SK-N-SH (cell line): Measurements from ENCODE around the gene GALK2. TPM values are rescaled to one million over a fixed set of nuclear protein-coding genes. Genes with fewer than 3 reads are reported as not detected.
A peak's percentile ranks its signal among the peaks of the same experiment; 100 is the strongest.

Source experiments
- CTCF ChIA-PET: fragments of 300-600, 350-600 bp; formaldehyde crosslinking; extraction: SDS; loops from one replicate; lab custom pipeline; 2021; lab: Yijun Ruan, JAX
- POLR2A ChIA-PET: fragments of 350-600 bp; sonication (Branson Sonifier 250); formaldehyde crosslinking; extraction: SDS; loops from one replicate; lab custom pipeline; 2020; ENCODE audit warnings: antibody characterized with exemption, inconsistent platforms; lab: Yijun Ruan, JAX
- DNase-seq: peaks from one replicate; pipeline ENCODE4 v3.0.0; 2012
- H2AFZ ChIP-seq: fragments of 200-600 bp; sonication (generic); 2 replicates; pipeline ENCODE4 v1.8.1; 2016; ENCODE audit warnings: antibody characterized with exemption, mild to moderate bottlenecking, low read depth
- H3F3A ChIP-seq: fragments of 200-600 bp; sonication (generic); replicated peaks from 2 replicates; pipeline ENCODE3; 2016; ENCODE audit warnings: antibody characterized with exemption, mild to moderate bottlenecking; ENCODE audit not compliant: insufficient read depth
- H3K27ac ChIP-seq, 2 experiments: fragments of 200-500 bp in 1 of 2; fragments of 200-600 bp in 1 of 2; sonication (Bioruptor generic) in 1 of 2; sonication (generic), shearing (Covaris generic) in 1 of 2; 2 replicates each; pipeline versions ENCODE4 v1.5.1 to v1.6.1; 2014 to 2016; ENCODE audit warnings: low read depth in 2 of 2, inconsistent platforms in 1 of 2, low read length in 1 of 2, mild to moderate bottlenecking in 1 of 2, mixed read lengths in 1 of 2
- H3K27me3 ChIP-seq: fragments of 200-600 bp; sonication (generic), shearing (Covaris generic); 2 replicates; pipeline ENCODE4 v1.6.1; 2016; ENCODE audit warnings: mixed run types; ENCODE audit not compliant: insufficient read depth
- H3K36me3 ChIP-seq, 2 experiments: fragments of 200-500 bp in 1 of 2; fragments of 200-600 bp in 1 of 2; sonication (Bioruptor generic) in 1 of 2; sonication (generic) in 1 of 2; replicated peaks in 1 of 2; 2 replicates each; pipeline versions ENCODE3 to v1.5.1; 2014 to 2016; ENCODE audit warnings: low read length in 1 of 2, mild to moderate bottlenecking in 1 of 2; ENCODE audit not compliant: insufficient read depth in 2 of 2, control insufficient read depth in 1 of 2
- H3K4me1 ChIP-seq, 2 experiments: fragments of 200-500 bp in 1 of 2; fragments of 200-600 bp in 1 of 2; sonication (Bioruptor generic) in 1 of 2; sonication (generic), shearing (Covaris generic) in 1 of 2; 2 replicates each; pipeline versions ENCODE4 v1.5.1 to v1.6.1; 2014 to 2016; ENCODE audit warnings: low read depth in 1 of 2, low read length in 1 of 2, mixed run types in 1 of 2; ENCODE audit not compliant: insufficient read depth in 2 of 2, control insufficient read depth in 1 of 2
- H3K4me2 ChIP-seq: fragments of 200-600 bp; sonication (generic), shearing (Covaris generic); 2 replicates; pipeline ENCODE4 v1.6.1; 2017; ENCODE audit warnings: mixed run types
- H3K4me3 ChIP-seq, 2 experiments: fragments of 200-500 bp in 1 of 2; fragments of 200-600 bp in 1 of 2; sonication (Bioruptor generic) in 1 of 2; sonication (generic), shearing (Covaris generic) in 1 of 2; 2 replicates each; pipeline versions ENCODE4 v1.5.1 to v1.8.1; 2014 to 2016; ENCODE audit warnings: low read depth in 2 of 2, inconsistent platforms in 1 of 2, low read length in 1 of 2, mild to moderate bottlenecking in 1 of 2, mixed read lengths in 1 of 2, moderate library complexity in 1 of 2
- H3K79me2 ChIP-seq: fragments of 200-600 bp; sonication (generic); 2 replicates; pipeline ENCODE4 v1.8.1; 2017; ENCODE audit warnings: mild to moderate bottlenecking; ENCODE audit not compliant: insufficient read depth
- H3K9ac ChIP-seq: fragments of 200-600 bp; sonication (generic); 2 replicates; pipeline ENCODE4 v1.6.1; 2017; ENCODE audit warnings: mixed run types
- H3K9me2 ChIP-seq: fragments of 200-600 bp; sonication (generic); 2 replicates; pipeline ENCODE4 v1.6.1; 2017; ENCODE audit warnings: mixed run types
- H3K9me3 ChIP-seq: fragments of 200-600 bp; sonication (generic); 2 replicates; pipeline ENCODE4 v1.6.1; 2017; ENCODE audit warnings: mixed run types, mild to moderate bottlenecking, moderate library complexity
- H4K20me1 ChIP-seq: fragments of 200-600 bp; sonication (generic); 2 replicates; pipeline ENCODE4 v1.6.1; 2017; ENCODE audit warnings: mild to moderate bottlenecking, mixed run types; ENCODE audit not compliant: insufficient read depth
- EP300 ChIP-seq, 2 experiments: IDR thresholded peaks; 2 replicates each; pipeline versions ENCODE4 v1.4.0 to v1.6.1; 2012; ENCODE audit warnings: borderline replicate concordance in 1 of 2, low read depth in 1 of 2, low read length in 1 of 2
- EZH2phosphoT487 ChIP-seq: fragments of 200-600 bp; sonication (generic); IDR thresholded peaks from 2 replicates; pipeline ENCODE4 v1.6.1; 2017; ENCODE audit warnings: low read depth, mixed run types, mild to moderate bottlenecking, antibody characterized with exemption, moderate library complexity, borderline replicate concordance
- FOSL2 ChIP-seq: IDR thresholded peaks from 2 replicates; pipeline ENCODE4 v1.4.0; 2012; ENCODE audit warnings: low read depth, mild to moderate bottlenecking, moderate library complexity, borderline replicate concordance
- FOXJ3 ChIP-seq: sonication (generic); formaldehyde crosslinking; IDR thresholded peaks from 2 replicates; pipeline ENCODE4 v1.5.1; 2020; ENCODE audit warnings: mild to moderate bottlenecking, missing genetic modification reagents
- JUND ChIP-seq: IDR thresholded peaks from 2 replicates; pipeline ENCODE4 v1.4.0; 2012
- NFIC ChIP-seq: IDR thresholded peaks from 2 replicates; pipeline ENCODE4 v1.4.0; 2012; ENCODE audit warnings: borderline replicate concordance
- NRF1 ChIP-seq: IDR thresholded peaks from 2 replicates; pipeline ENCODE4 v1.6.1; 2012; ENCODE audit warnings: low read depth, mild to moderate bottlenecking, low read length
- POLR2AphosphoS5 ChIP-seq: IDR thresholded peaks from 2 replicates; pipeline ENCODE4 v1.6.1; 2012; ENCODE audit warnings: low read depth, low read length
- RCOR1 ChIP-seq: fragments of 150-350 bp; IDR thresholded peaks from 2 replicates; pipeline ENCODE4 v1.6.1; 2017; ENCODE audit warnings: antibody characterized with exemption, low read length
- RFX5 ChIP-seq: IDR thresholded peaks from 2 replicates; pipeline ENCODE4 v1.6.1; 2012; ENCODE audit warnings: mild to moderate bottlenecking, improper control_type of control experiment, low read length
- SIN3A ChIP-seq: IDR thresholded peaks from 2 replicates; pipeline ENCODE4 v1.6.1; 2012; ENCODE audit warnings: low read depth, mild to moderate bottlenecking, low read length, moderate library complexity, borderline replicate concordance
- SMC3 ChIP-seq: IDR thresholded peaks from 2 replicates; pipeline ENCODE4 v1.6.1; 2012; ENCODE audit warnings: low read depth, low read length, improper control_type of control experiment
- TCF12 ChIP-seq: IDR thresholded peaks from 2 replicates; pipeline ENCODE4 v1.4.0; 2012
- TEAD4 ChIP-seq: IDR thresholded peaks from 2 replicates; pipeline ENCODE4 v1.4.0; 2012; ENCODE audit warnings: mild to moderate bottlenecking, borderline replicate concordance; ENCODE audit not compliant: insufficient read depth
- YY1 ChIP-seq: IDR thresholded peaks from 2 replicates; pipeline ENCODE4 v1.4.0; 2012; ENCODE audit warnings: low read depth, mild to moderate bottlenecking
- WGBS: methylation state at CpG from one replicate; pipeline ENCODE4 v1.1.6; 2017; ENCODE audit warnings: low lambda C conversion rate; 5-methylcytosine and 5-hydroxymethylcytosine counted together
- polyA plus RNA-seq, 3 experiments: library from polyadenylated mRNA; depleted of rRNA; stranded (reverse); fragments of >200 nt; gene quantifications; 2 replicates each; pipeline ENCODE4 v1.2.3, GENCODE V29; 2012
- TF ChIP-seq, protein P1 (sequence below): IDR thresholded peaks from 2 replicates; pipeline ENCODE4; 2012
- TF ChIP-seq, protein P2 (sequence below): IDR thresholded peaks from 2 replicates; pipeline ENCODE4 v1.6.1; 2012; ENCODE audit warnings: mild to moderate bottlenecking, low read depth, low read length, moderate library complexity
- TF ChIP-seq, protein P3 (sequence below): IDR thresholded peaks from 2 replicates; pipeline ENCODE4 v1.4.0; 2012; ENCODE audit warnings: low read depth
- TF ChIP-seq, protein P4 (sequence below): fragments of 150-350 bp; IDR thresholded peaks from 2 replicates; pipeline ENCODE4 v1.6.1; 2016; ENCODE audit warnings: mild to moderate bottlenecking, low read depth, low read length
- TF ChIP-seq, protein P5 (sequence below): IDR thresholded peaks from 2 replicates; pipeline ENCODE4 v1.4.0; 2012; ENCODE audit warnings: low read depth, borderline replicate concordance

The GALK2 gene
- polyA plus RNA-seq, 1 of the 3 experiments (the other 2 are of a cell fraction), result 19.0 TPM

DNA sequence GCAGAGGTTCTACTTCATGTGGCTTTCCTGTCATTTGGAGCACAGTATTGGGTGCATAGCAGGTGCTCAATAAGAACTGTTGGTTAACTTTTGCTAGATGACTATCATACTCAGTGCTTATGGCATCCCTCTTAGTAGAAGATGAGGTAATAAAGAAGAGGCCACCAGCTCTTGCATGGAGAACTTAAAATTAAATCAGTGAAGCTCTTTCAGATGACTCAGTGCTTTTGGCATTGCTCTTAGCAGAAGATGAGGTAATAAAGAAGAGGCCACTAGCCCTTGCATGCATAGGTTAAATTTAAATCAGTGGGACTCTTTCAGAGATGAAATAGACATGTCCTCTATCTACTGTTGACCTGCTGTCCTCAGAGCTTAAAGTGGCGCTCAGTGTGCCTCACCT lies 143.6 kb downstream of the GALK2 start:
- no peaks in the 10 kb centered on the region for H3F3A ChIP-seq
- POLR2A ChIA-PET, result no interaction called here
- WGBS, result 100% methylated on average over 1 of the region's 1 CpG
- no peaks in the 10 kb centered on the region for H4K20me1 ChIP-seq
- H3K4me1 ChIP-seq, result peaks cover 4 to 11% of the 10 kb centered on the region in 2 experiments
- no peaks in the 10 kb centered on the region for H3K79me2 ChIP-seq
- H3K9me2 ChIP-seq, result no peaks in the 10 kb centered on the region
- no peak overlapping the region for H3K4me3 ChIP-seq
- CTCF ChIA-PET, result no interaction called here
- H3K36me3 ChIP-seq, result peaks cover 0 to 4% of the 10 kb centered on the region in 2 experiments
- no peak overlapping the region; a peak in 1 of 4 replicates for H3K27ac ChIP-seq
- H3K27me3 ChIP-seq, result no peaks in the 10 kb centered on the region
- no peak overlapping the region for H2AFZ ChIP-seq
- H3K9ac ChIP-seq, result no peak overlapping the region
- TF ChIP-seq YY1 (no peak), POLR2AphosphoS5 (no peak), EP300 (IDR thresholded peaks at IDR 0.05; ENCODE audit: borderline replicate concordance in 1 of 2, low read depth in 1 of 2, low read length in 1 of 2) (0 out of 4 replicates have a peak, but pooled peaks of 1 of the 2 experiments have one; percentile 22), FOSL2 (peak; percentile 55), JUND (peak; percentile 54), NFIC (peak; percentile 52; the same call in 1 of the 2 replicates), TCF12 (peak; percentile 63)
- TF ChIP-seq, protein P1, sequence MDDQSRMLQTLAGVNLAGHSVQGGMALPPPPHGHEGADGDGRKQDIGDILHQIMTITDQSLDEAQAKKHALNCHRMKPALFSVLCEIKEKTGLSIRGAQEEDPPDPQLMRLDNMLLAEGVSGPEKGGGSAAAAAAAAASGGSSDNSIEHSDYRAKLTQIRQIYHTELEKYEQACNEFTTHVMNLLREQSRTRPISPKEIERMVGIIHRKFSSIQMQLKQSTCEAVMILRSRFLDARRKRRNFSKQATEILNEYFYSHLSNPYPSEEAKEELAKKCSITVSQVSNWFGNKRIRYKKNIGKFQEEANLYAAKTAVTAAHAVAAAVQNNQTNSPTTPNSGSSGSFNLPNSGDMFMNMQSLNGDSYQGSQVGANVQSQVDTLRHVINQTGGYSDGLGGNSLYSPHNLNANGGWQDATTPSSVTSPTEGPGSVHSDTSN, result peak; percentile 21; the same call in 1 of the 2 replicates
- DNase-seq, result no peak
- H3K9me3 ChIP-seq, result no peaks in the 10 kb centered on the region
- H3K4me2 ChIP-seq, result no peak overlapping the region

DNA sequence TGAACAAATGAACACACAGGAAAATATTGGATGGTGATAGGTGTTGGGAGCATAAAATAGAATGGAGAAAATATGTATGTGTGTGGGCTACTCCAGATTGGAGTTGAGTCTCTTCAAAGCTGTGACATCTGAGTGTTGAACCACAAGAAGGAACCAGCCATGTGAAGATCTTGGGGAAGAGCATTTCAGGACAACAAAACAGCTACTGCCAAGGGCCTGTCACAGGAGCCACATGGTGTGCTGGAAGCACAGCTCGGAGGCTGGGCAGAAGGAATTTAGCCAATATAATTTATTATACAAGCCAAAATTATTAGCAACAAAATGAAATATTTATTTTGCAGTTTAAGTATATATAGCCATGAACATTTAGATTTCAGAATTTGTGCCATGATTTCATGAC lies 144.7 kb downstream of the GALK2 start:
- Histone ChIP-seq H3K4me3 (no peak overlapping the region), H2AFZ (no peak overlapping the region), H3K4me2 (no peak overlapping the region), H3K27me3 (no peaks in the 10 kb centered on the region), H3K36me3 (peaks cover 0 to 3% of the 10 kb centered on the region in 2 experiments), H4K20me1 (no peaks in the 10 kb centered on the region), H3K4me1 (peaks cover 4 to 11% of the 10 kb centered on the region in 2 experiments), H3K9me3 (no peaks in the 10 kb centered on the region), H3K9me2 (no peaks in the 10 kb centered on the region), H3K79me2 (no peaks in the 10 kb centered on the region), H3F3A (no peaks in the 10 kb centered on the region), H3K27ac (no peak overlapping the region; a peak in 1 of 4 replicates), H3K9ac (no peak overlapping the region)
- POLR2A ChIA-PET, result no interaction called here
- TF ChIP-seq EZH2phosphoT487 (no peak), JUND (no peak), FOXJ3 (no peak), EP300 (IDR thresholded peaks at IDR 0.05; ENCODE audit: borderline replicate concordance in 1 of 2, low read depth in 1 of 2, low read length in 1 of 2) (no peak), SIN3A (no peak), FOSL2 (no peak), TEAD4 (no peak), POLR2AphosphoS5 (no peak), NRF1 (no peak), RCOR1 (no peak), RFX5 (no peak), SMC3 (no peak)
- TF ChIP-seq, protein P2, sequence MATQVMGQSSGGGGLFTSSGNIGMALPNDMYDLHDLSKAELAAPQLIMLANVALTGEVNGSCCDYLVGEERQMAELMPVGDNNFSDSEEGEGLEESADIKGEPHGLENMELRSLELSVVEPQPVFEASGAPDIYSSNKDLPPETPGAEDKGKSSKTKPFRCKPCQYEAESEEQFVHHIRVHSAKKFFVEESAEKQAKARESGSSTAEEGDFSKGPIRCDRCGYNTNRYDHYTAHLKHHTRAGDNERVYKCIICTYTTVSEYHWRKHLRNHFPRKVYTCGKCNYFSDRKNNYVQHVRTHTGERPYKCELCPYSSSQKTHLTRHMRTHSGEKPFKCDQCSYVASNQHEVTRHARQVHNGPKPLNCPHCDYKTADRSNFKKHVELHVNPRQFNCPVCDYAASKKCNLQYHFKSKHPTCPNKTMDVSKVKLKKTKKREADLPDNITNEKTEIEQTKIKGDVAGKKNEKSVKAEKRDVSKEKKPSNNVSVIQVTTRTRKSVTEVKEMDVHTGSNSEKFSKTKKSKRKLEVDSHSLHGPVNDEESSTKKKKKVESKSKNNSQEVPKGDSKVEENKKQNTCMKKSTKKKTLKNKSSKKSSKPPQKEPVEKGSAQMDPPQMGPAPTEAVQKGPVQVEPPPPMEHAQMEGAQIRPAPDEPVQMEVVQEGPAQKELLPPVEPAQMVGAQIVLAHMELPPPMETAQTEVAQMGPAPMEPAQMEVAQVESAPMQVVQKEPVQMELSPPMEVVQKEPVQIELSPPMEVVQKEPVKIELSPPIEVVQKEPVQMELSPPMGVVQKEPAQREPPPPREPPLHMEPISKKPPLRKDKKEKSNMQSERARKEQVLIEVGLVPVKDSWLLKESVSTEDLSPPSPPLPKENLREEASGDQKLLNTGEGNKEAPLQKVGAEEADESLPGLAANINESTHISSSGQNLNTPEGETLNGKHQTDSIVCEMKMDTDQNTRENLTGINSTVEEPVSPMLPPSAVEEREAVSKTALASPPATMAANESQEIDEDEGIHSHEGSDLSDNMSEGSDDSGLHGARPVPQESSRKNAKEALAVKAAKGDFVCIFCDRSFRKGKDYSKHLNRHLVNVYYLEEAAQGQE, result no peak
- TF ChIP-seq, protein P3, sequence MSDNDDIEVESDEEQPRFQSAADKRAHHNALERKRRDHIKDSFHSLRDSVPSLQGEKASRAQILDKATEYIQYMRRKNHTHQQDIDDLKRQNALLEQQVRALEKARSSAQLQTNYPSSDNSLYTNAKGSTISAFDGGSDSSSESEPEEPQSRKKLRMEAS, result no peak
- TF ChIP-seq, protein P4, sequence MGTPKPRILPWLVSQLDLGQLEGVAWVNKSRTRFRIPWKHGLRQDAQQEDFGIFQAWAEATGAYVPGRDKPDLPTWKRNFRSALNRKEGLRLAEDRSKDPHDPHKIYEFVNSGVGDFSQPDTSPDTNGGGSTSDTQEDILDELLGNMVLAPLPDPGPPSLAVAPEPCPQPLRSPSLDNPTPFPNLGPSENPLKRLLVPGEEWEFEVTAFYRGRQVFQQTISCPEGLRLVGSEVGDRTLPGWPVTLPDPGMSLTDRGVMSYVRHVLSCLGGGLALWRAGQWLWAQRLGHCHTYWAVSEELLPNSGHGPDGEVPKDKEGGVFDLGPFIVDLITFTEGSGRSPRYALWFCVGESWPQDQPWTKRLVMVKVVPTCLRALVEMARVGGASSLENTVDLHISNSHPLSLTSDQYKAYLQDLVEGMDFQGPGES, result no peak
- TF ChIP-seq, protein P5, sequence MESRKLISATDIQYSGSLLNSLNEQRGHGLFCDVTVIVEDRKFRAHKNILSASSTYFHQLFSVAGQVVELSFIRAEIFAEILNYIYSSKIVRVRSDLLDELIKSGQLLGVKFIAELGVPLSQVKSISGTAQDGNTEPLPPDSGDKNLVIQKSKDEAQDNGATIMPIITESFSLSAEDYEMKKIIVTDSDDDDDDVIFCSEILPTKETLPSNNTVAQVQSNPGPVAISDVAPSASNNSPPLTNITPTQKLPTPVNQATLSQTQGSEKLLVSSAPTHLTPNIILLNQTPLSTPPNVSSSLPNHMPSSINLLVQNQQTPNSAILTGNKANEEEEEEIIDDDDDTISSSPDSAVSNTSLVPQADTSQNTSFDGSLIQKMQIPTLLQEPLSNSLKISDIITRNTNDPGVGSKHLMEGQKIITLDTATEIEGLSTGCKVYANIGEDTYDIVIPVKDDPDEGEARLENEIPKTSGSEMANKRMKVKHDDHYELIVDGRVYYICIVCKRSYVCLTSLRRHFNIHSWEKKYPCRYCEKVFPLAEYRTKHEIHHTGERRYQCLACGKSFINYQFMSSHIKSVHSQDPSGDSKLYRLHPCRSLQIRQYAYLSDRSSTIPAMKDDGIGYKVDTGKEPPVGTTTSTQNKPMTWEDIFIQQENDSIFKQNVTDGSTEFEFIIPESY, result no peak
- WGBS, result 89% methylated on average over 1 of the region's 1 CpG
- no peak for DNase-seq
- CTCF ChIA-PET, result no interaction called here
